HG03457 (cell line): Measurements from ENCODE around the gene ARHGAP26.

Experiments used
- ATAC-seq: cut with Tn5 transposase; IDR thresholded peaks from one replicate; pipeline ENCODE4 v1.9.1; 2021; ENCODE audit warnings: moderate number of reproducible peaks; ENCODE audit not compliant: unreplicated experiment

Gene ARHGAP26

GRCh38 chr5:142748568-142749249, 21.5 kb upstream of the ARHGAP26 start:
- no peak for ATAC-seq

- no peak for ATAC-seq
Measured at GRCh38 chr5:142749321-142749720, 20.9 kb upstream of the ARHGAP26 start.

GRCh38 chr5:142753116-142753631, 17.0 kb upstream of the ARHGAP26 start:
- ATAC-seq, result no peak

- no peak for ATAC-seq
Measured at GRCh38 chr5:142754031-142754430, 16.1 kb upstream of the ARHGAP26 start.

GRCh38 chr5:142756576-142756975, 13.6 kb upstream of the ARHGAP26 start:
- no peak for ATAC-seq

GRCh38 chr5:142757564-142757963, 12.6 kb upstream of the ARHGAP26 start:
- no peak for ATAC-seq

GRCh38 chr5:142758062-142758795, 11.9 kb upstream of the ARHGAP26 start:
- ATAC-seq, result no peak

- no peak for ATAC-seq
Measured at GRCh38 chr5:142758796-142759145, 11.4 kb upstream of the ARHGAP26 start.

GRCh38 chr5:142763701-142764100, 6.5 kb upstream of the ARHGAP26 start:
- ATAC-seq, result no peak

- no peak for ATAC-seq
Measured at GRCh38 chr5:142767178-142767577, 3.0 kb upstream of the ARHGAP26 start.

- no peak for ATAC-seq
Measured at GRCh38 chr5:142767911-142768310, 2.3 kb upstream of the ARHGAP26 start.

GRCh38 chr5:142769251-142769792, 855 bp upstream of the ARHGAP26 start:
- no peak for ATAC-seq

- ATAC-seq, result peak; percentile 27
Measured at GRCh38 chr5:142770650-142771609, 753 bp downstream of the ARHGAP26 start.

GRCh38 chr5:142771666-142772065, 1.5 kb downstream of the ARHGAP26 start:
- no peak for ATAC-seq

GRCh38 chr5:142772446-142773293, 2.5 kb downstream of the ARHGAP26 start:
- ATAC-seq, result no peak

GRCh38 chr5:142777099-142777498, 6.9 kb downstream of the ARHGAP26 start:
- ATAC-seq, result no peak

- ATAC-seq, result no peak
Measured at GRCh38 chr5:142777850-142778249, 7.7 kb downstream of the ARHGAP26 start.

- ATAC-seq, result no peak
Measured at GRCh38 chr5:142779163-142779840, 9.1 kb downstream of the ARHGAP26 start.

GRCh38 chr5:142780871-142781270, 10.7 kb downstream of the ARHGAP26 start:
- no peak for ATAC-seq
